Measurements from ENCODE around the gene TTC33.
"Not testable (repeated sequence)": the region's sequence is repeated elsewhere in the genome, so short reads cannot be mapped to it uniquely, and the experiment has no call there.

Gene TTC33

DNA sequence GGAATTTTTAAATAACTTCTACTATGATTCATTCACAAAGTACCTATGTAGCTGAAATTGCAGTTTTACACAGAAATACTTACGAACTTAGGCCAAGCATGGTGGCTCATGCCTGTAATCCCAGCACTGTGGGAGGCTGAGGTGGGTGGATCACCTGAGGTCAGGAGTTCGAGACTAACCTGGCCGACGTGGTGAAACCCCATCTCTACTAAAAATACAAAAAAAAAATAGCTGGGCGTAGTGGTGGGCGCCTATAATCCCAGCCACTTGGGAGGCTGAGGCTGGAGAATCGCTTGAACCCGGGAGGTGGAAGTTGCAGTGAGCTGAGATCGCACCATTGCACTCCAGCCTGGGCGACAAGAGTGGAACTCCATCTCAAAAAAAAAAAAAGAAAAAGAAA, 36.9 kb upstream of the TTC33 start:
- H3K27ac ChIP-seq (ENCODE audit: low read depth, low read length); H3K27me3 ChIP-seq (ENCODE audit: control insufficient read depth in 1 of 2, insufficient read depth in 2 of 2, low read length in 2 of 2); H3K9ac ChIP-seq (ENCODE audit: low read depth in 1 of 2, low read length in 2 of 2); H3K36me3 ChIP-seq (ENCODE audit: control insufficient read depth in 1 of 2, insufficient read depth in 2 of 2, low read length in 2 of 2); H3K9me3 ChIP-seq (ENCODE audit: control insufficient read depth in 1 of 2, low read length in 2 of 2); H3K4me3 ChIP-seq (ENCODE audit: low read depth in 1 of 2, low read length in 2 of 2): not testable (repeated sequence)
- peaks cover 24 to 37% of the 10 kb centered on the region in 2 donors for H3K4me1 ChIP-seq (ENCODE audit: control insufficient read depth in 1 of 2, insufficient read depth in 2 of 2, low read length in 2 of 2)

DNA sequence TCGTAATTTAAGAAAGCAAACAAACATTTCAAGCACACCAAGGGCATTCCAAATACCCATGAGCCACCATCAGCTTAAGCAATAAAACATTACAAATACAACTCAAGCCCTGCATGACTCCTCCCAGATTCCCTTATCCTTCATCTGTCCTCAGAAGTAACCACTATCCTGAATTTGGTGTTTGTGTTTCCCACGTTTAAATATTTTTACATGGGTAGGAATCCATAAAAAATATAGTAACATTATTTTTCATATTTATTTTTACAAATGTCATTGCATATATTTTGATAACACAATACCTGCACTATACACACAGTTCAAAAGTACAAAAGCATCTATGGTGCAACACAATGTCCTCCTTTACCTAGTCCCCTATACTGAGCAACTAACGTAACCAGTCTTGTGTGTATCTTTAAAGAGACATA, 36.0 kb upstream of the TTC33 start:
- H3K27ac ChIP-seq (ENCODE audit: low read depth, low read length): no peak overlapping the region
- H3K9me3 ChIP-seq (ENCODE audit: control insufficient read depth in 1 of 2, low read length in 2 of 2): peaks cover 0 to 3% of the 10 kb centered on the region in 2 donors
- peak overlapping the region in 1 of 2 donors; percentile 27 for H3K4me3 ChIP-seq (ENCODE audit: low read depth in 1 of 2, low read length in 2 of 2)
- no peak overlapping the region for H3K9ac ChIP-seq (ENCODE audit: low read depth in 1 of 2, low read length in 2 of 2)
- H3K4me1 ChIP-seq (ENCODE audit: control insufficient read depth in 1 of 2, insufficient read depth in 2 of 2, low read length in 2 of 2): peaks cover 18 to 40% of the 10 kb centered on the region in 2 donors
- no peaks in the 10 kb centered on the region for H3K27me3 ChIP-seq (ENCODE audit: control insufficient read depth in 1 of 2, insufficient read depth in 2 of 2, low read length in 2 of 2)
- H3K36me3 ChIP-seq (ENCODE audit: control insufficient read depth in 1 of 2, insufficient read depth in 2 of 2, low read length in 2 of 2): no peaks in the 10 kb centered on the region

DNA sequence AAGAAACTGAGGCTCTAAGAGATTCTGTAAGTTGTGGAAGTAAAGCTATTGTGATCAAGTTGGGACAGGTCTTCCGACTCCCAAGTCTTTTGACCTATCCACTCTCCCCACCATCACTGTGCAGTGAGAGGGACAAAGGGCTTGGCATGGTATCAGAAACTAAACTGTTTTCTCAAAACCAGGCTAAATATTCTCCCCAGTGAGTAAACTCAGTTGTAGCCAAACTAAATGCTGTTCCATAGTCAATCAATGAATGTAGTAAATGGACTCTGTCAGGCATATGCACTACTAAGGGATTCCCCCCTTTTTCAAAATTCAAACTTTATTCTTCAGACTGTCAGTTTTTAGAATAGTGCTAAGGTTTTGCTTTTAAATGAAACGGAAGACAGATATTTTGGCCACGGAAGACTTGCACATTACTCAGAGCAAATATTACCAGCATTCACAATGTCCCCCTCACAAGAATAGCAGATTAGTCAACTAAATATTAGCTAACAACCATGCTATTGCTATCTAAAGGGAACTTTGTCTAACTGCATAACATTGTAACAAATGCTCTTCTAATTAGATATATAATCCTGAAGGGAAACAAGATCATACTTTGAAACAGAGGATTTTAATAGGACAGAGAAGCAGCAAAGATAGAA, 35.3 kb upstream of the TTC33 start:
- Histone ChIP-seq H3K9me3 (ENCODE audit: control insufficient read depth in 1 of 2, low read length in 2 of 2) (peaks cover 0 to 3% of the 10 kb centered on the region in 2 donors), H3K27me3 (ENCODE audit: control insufficient read depth in 1 of 2, insufficient read depth in 2 of 2, low read length in 2 of 2) (no peaks in the 10 kb centered on the region), H3K9ac (ENCODE audit: low read depth in 1 of 2, low read length in 2 of 2) (no peak overlapping the region), H3K4me3 (ENCODE audit: low read depth in 1 of 2, low read length in 2 of 2) (peak overlapping the region in 1 of 2 donors; percentile 27), H3K27ac (ENCODE audit: low read depth, low read length) (no peak overlapping the region), H3K36me3 (ENCODE audit: control insufficient read depth in 1 of 2, insufficient read depth in 2 of 2, low read length in 2 of 2) (no peaks in the 10 kb centered on the region), H3K4me1 (ENCODE audit: control insufficient read depth in 1 of 2, insufficient read depth in 2 of 2, low read length in 2 of 2) (peaks cover 11 to 36% of the 10 kb centered on the region in 2 donors)

DNA sequence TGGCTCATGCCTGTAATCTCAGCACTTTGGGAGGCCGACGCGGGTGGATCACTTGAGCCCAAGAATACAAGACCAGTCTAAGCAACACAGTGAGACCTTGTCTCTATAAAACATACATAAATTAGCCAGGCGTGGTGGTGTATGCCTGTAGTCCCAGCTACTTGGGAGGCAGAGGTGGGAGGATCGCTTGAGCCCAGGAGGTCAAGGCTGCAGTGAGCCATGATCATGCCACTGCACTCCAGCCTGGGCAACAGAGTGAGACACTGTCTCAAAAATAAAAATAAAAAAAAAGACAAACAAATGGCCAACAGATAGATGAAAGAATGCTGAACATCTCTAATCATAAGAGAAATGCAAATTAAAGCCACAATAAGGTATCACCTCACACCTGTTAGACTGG, 33.2 kb upstream of the TTC33 start:
- not testable (repeated sequence) for H3K4me3 ChIP-seq (ENCODE audit: low read depth in 1 of 2, low read length in 2 of 2); H3K36me3 ChIP-seq (ENCODE audit: control insufficient read depth in 1 of 2, insufficient read depth in 2 of 2, low read length in 2 of 2); H3K9me3 ChIP-seq (ENCODE audit: control insufficient read depth in 1 of 2, low read length in 2 of 2); H3K27me3 ChIP-seq (ENCODE audit: control insufficient read depth in 1 of 2, insufficient read depth in 2 of 2, low read length in 2 of 2); H3K9ac ChIP-seq (ENCODE audit: low read depth in 1 of 2, low read length in 2 of 2); H3K27ac ChIP-seq (ENCODE audit: low read depth, low read length)
- H3K4me1 ChIP-seq (ENCODE audit: control insufficient read depth in 1 of 2, insufficient read depth in 2 of 2, low read length in 2 of 2): peaks cover 17 to 40% of the 10 kb centered on the region in 2 donors

- H3K4me1 ChIP-seq (ENCODE audit: control insufficient read depth in 1 of 2, insufficient read depth in 2 of 2, low read length in 2 of 2): peaks cover 17 to 44% of the 10 kb centered on the region in 2 donors
Measured at GRCh38 chr5:40787986-40788385, 32.2 kb upstream of the TTC33 start.

GRCh38 chr5:40786664-40787063, 30.9 kb upstream of the TTC33 start:
- H3K9ac ChIP-seq (ENCODE audit: low read depth in 1 of 2, low read length in 2 of 2); H3K4me3 ChIP-seq (ENCODE audit: low read depth in 1 of 2, low read length in 2 of 2); H3K36me3 ChIP-seq (ENCODE audit: control insufficient read depth in 1 of 2, insufficient read depth in 2 of 2, low read length in 2 of 2); H3K27me3 ChIP-seq (ENCODE audit: control insufficient read depth in 1 of 2, insufficient read depth in 2 of 2, low read length in 2 of 2); H3K27ac ChIP-seq (ENCODE audit: low read depth, low read length); H3K9me3 ChIP-seq (ENCODE audit: control insufficient read depth in 1 of 2, low read length in 2 of 2): not testable (repeated sequence)
- peaks cover 17 to 37% of the 10 kb centered on the region in 2 donors for H3K4me1 ChIP-seq (ENCODE audit: control insufficient read depth in 1 of 2, insufficient read depth in 2 of 2, low read length in 2 of 2)

More at GRCh38 chr5:40787986-40788385, 32.2 kb upstream of the TTC33 start:
- Histone ChIP-seq H3K36me3 (ENCODE audit: control insufficient read depth in 1 of 2, insufficient read depth in 2 of 2, low read length in 2 of 2) (no peaks in the 10 kb centered on the region), H3K9me3 (ENCODE audit: control insufficient read depth in 1 of 2, low read length in 2 of 2) (peaks cover 0 to 3% of the 10 kb centered on the region in 2 donors), H3K27ac (ENCODE audit: low read depth, low read length) (no peak overlapping the region), H3K27me3 (ENCODE audit: control insufficient read depth in 1 of 2, insufficient read depth in 2 of 2, low read length in 2 of 2) (no peaks in the 10 kb centered on the region), H3K9ac (ENCODE audit: low read depth in 1 of 2, low read length in 2 of 2) (no peak overlapping the region), H3K4me3 (ENCODE audit: low read depth in 1 of 2, low read length in 2 of 2) (no peak overlapping the region)

- Histone ChIP-seq H3K36me3 (ENCODE audit: control insufficient read depth in 1 of 2, insufficient read depth in 2 of 2, low read length in 2 of 2) (no peaks in the 10 kb centered on the region), H3K4me3 (ENCODE audit: low read depth in 1 of 2, low read length in 2 of 2) (peak overlapping the region in 1 of 2 donors; percentile 17), H3K9ac (ENCODE audit: low read depth in 1 of 2, low read length in 2 of 2) (no peak overlapping the region), H3K4me1 (ENCODE audit: control insufficient read depth in 1 of 2, insufficient read depth in 2 of 2, low read length in 2 of 2) (peaks cover 13 to 26% of the 10 kb centered on the region in 2 donors), H3K9me3 (ENCODE audit: control insufficient read depth in 1 of 2, low read length in 2 of 2) (peaks cover 0 to 3% of the 10 kb centered on the region in 2 donors), H3K27me3 (ENCODE audit: control insufficient read depth in 1 of 2, insufficient read depth in 2 of 2, low read length in 2 of 2) (no peaks in the 10 kb centered on the region), H3K27ac (ENCODE audit: low read depth, low read length) (no peak overlapping the region)
Measured at GRCh38 chr5:40784916-40785315, 29.2 kb upstream of the TTC33 start.

- no peak overlapping the region for H3K27ac ChIP-seq (ENCODE audit: low read depth, low read length)
- H3K9ac ChIP-seq (ENCODE audit: low read depth in 1 of 2, low read length in 2 of 2): no peak overlapping the region
- peak overlapping the region; percentile 17 to 26 for H3K4me3 ChIP-seq (ENCODE audit: low read depth in 1 of 2, low read length in 2 of 2)
- no peaks in the 10 kb centered on the region for H3K27me3 ChIP-seq (ENCODE audit: control insufficient read depth in 1 of 2, insufficient read depth in 2 of 2, low read length in 2 of 2)
- H3K36me3 ChIP-seq (ENCODE audit: control insufficient read depth in 1 of 2, insufficient read depth in 2 of 2, low read length in 2 of 2): no peaks in the 10 kb centered on the region
- H3K4me1 ChIP-seq (ENCODE audit: control insufficient read depth in 1 of 2, insufficient read depth in 2 of 2, low read length in 2 of 2): peaks cover 11 to 25% of the 10 kb centered on the region in 2 donors
- peaks cover 0 to 3% of the 10 kb centered on the region in 2 donors for H3K9me3 ChIP-seq (ENCODE audit: control insufficient read depth in 1 of 2, low read length in 2 of 2)
Measured at GRCh38 chr5:40784027-40784653, 28.4 kb upstream of the TTC33 start.

DNA sequence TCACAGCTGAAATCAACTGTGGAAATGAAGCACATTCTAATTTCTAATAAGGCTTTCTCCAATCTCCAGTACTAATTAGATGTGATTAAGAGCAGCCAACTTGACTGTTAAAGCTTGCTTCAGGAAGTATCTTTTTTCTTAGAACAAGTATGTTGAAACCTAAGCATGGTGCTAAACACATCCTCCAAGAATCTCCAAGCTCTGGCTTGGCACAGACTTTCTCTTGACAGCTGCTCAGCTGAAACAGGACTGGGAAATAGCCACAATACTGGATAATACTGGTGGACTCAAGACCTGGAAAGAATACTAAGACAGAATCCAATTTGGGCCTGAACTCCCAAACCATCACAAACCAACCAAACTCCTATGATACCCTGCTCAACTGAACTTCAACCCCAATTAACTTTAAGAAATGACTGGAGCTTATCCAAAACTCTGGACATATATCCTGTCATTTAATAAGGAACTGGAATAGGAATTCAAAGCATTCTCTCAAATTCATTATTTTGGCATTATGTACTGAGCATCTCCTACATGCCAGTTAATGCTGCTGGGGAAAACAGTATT, 26.2 kb upstream of the TTC33 start:
- Histone ChIP-seq H3K27ac (ENCODE audit: low read depth, low read length) (no peak overlapping the region), H3K9ac (ENCODE audit: low read depth in 1 of 2, low read length in 2 of 2) (no peak overlapping the region), H3K36me3 (ENCODE audit: control insufficient read depth in 1 of 2, insufficient read depth in 2 of 2, low read length in 2 of 2) (no peaks in the 10 kb centered on the region), H3K9me3 (ENCODE audit: control insufficient read depth in 1 of 2, low read length in 2 of 2) (no peaks in the 10 kb centered on the region), H3K27me3 (ENCODE audit: control insufficient read depth in 1 of 2, insufficient read depth in 2 of 2, low read length in 2 of 2) (no peaks in the 10 kb centered on the region), H3K4me1 (ENCODE audit: control insufficient read depth in 1 of 2, insufficient read depth in 2 of 2, low read length in 2 of 2) (peaks cover 9 to 20% of the 10 kb centered on the region in 2 donors), H3K4me3 (ENCODE audit: low read depth in 1 of 2, low read length in 2 of 2) (no peak overlapping the region)

DNA sequence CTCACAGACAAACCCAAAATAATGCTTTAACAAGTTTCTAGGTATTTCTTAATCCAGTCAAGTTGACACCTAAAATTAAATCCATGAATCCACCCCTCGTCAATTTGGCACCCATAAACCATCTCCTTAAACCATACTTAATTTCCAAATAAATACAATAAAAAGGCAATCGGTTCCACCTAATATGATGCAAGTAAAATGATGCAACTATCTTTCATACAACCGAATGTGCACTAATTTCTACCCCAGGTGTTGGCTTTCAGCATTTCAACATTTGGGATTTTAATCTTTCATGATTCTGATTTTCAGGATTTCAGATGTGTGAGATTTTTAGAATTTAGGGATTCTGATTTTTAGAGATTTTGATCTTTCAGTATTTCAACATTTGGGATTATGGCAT, 25.1 kb upstream of the TTC33 start:
- Histone ChIP-seq H3K9ac (ENCODE audit: low read depth in 1 of 2, low read length in 2 of 2) (no peak overlapping the region), H3K4me1 (ENCODE audit: control insufficient read depth in 1 of 2, insufficient read depth in 2 of 2, low read length in 2 of 2) (peaks cover 18 to 30% of the 10 kb centered on the region in 2 donors)

More for the DNA sequence above, 25.1 kb upstream of the TTC33 start:
- H3K36me3 ChIP-seq (ENCODE audit: control insufficient read depth in 1 of 2, insufficient read depth in 2 of 2, low read length in 2 of 2): peaks cover 0 to 10% of the 10 kb centered on the region in 2 donors
- H3K27me3 ChIP-seq (ENCODE audit: control insufficient read depth in 1 of 2, insufficient read depth in 2 of 2, low read length in 2 of 2): no peaks in the 10 kb centered on the region
- no peak overlapping the region for H3K27ac ChIP-seq (ENCODE audit: low read depth, low read length)
- H3K9me3 ChIP-seq (ENCODE audit: control insufficient read depth in 1 of 2, low read length in 2 of 2): no peaks in the 10 kb centered on the region
- H3K4me3 ChIP-seq (ENCODE audit: low read depth in 1 of 2, low read length in 2 of 2): no peak overlapping the region
